ENCODE measurements around the gene DMD.
"Not testable (repeated sequence)": the region's sequence is repeated elsewhere in the genome, so short reads cannot be mapped to it uniquely, and the experiment has no call there.

DMD gene

GRCh38 chrX:33156152-33156726, 55.1 kb downstream of the DMD start:
- in situ Hi-C loops (cut with MboI; ENCODE audit: low sequenced_read_pairs) = no loop called here

- in situ Hi-C loops (cut with MboI; ENCODE audit: low sequenced_read_pairs) = no loop called here
Observed at GRCh38 chrX:33149580-33149979, 61.8 kb downstream of the DMD start.

- in situ Hi-C loops (cut with MboI; ENCODE audit: low sequenced_read_pairs) = no loop called here
Observed at GRCh38 chrX:33149085-33149484, 62.3 kb downstream of the DMD start.

- in situ Hi-C loops (cut with MboI; ENCODE audit: low sequenced_read_pairs) = no loop called here
Observed at GRCh38 chrX:33142331-33142730, 69.0 kb downstream of the DMD start.

GRCh38 chrX:33138677-33139249, 72.6 kb downstream of the DMD start:
- in situ Hi-C loops (cut with MboI; ENCODE audit: low sequenced_read_pairs) = no loop called here

GRCh38 chrX:33134164-33134563, 77.2 kb downstream of the DMD start:
- in situ Hi-C loops (cut with MboI; ENCODE audit: low sequenced_read_pairs) = no loop called here

GRCh38 chrX:33133320-33133719, 78.0 kb downstream of the DMD start:
- in situ Hi-C loops (cut with MboI; ENCODE audit: low sequenced_read_pairs) = no loop called here

- in situ Hi-C loops (cut with MboI; ENCODE audit: low sequenced_read_pairs) = no loop called here
Observed at GRCh38 chrX:33132569-33132968, 78.8 kb downstream of the DMD start.

- in situ Hi-C loops (cut with MboI; ENCODE audit: low sequenced_read_pairs) = no loop called here
Observed at GRCh38 chrX:33129607-33130006, 81.7 kb downstream of the DMD start.

GRCh38 chrX:33128048-33128805, 83.1 kb downstream of the DMD start:
- in situ Hi-C loops (cut with MboI; ENCODE audit: low sequenced_read_pairs) = no loop called here

- in situ Hi-C loops (cut with MboI; ENCODE audit: low sequenced_read_pairs) = no loop called here
Observed at GRCh38 chrX:33126469-33126868, 84.9 kb downstream of the DMD start.

- in situ Hi-C loops (cut with MboI; ENCODE audit: low sequenced_read_pairs) = no loop called here
Observed at GRCh38 chrX:33109858-33110257, 101.5 kb downstream of the DMD start.

- in situ Hi-C loops (cut with MboI; ENCODE audit: low sequenced_read_pairs) = no loop called here
Observed at GRCh38 chrX:33106737-33107136, 104.6 kb downstream of the DMD start.

GRCh38 chrX:33095079-33095478, 116.3 kb downstream of the DMD start:
- in situ Hi-C loops (cut with MboI; ENCODE audit: low sequenced_read_pairs) = no loop called here

GRCh38 chrX:33087411-33087810, 123.9 kb downstream of the DMD start:
- in situ Hi-C loops (cut with MboI; ENCODE audit: low sequenced_read_pairs) = no loop called here

GRCh38 chrX:33086886-33087285, 124.5 kb downstream of the DMD start:
- in situ Hi-C loops (cut with MboI; ENCODE audit: low sequenced_read_pairs) = no loop called here

- in situ Hi-C loops (cut with MboI; ENCODE audit: low sequenced_read_pairs) = no loop called here
Observed at GRCh38 chrX:33082371-33082770, 129.0 kb downstream of the DMD start.

GRCh38 chrX:33078273-33078672, 133.1 kb downstream of the DMD start:
- in situ Hi-C loops (cut with MboI; ENCODE audit: low sequenced_read_pairs) = no loop called here

- in situ Hi-C loops (cut with MboI; ENCODE audit: low sequenced_read_pairs) = not testable (repeated sequence)
Observed at GRCh38 chrX:33073660-33074059, 137.7 kb downstream of the DMD start.

- in situ Hi-C loops (cut with MboI; ENCODE audit: low sequenced_read_pairs) = no loop called here
Observed at GRCh38 chrX:33065415-33065814, 145.9 kb downstream of the DMD start.

GRCh38 chrX:33062041-33062440, 149.3 kb downstream of the DMD start:
- in situ Hi-C loops (cut with MboI; ENCODE audit: low sequenced_read_pairs) = no loop called here

- in situ Hi-C loops (cut with MboI; ENCODE audit: low sequenced_read_pairs) = no loop called here
Observed at GRCh38 chrX:33053001-33053400, 158.3 kb downstream of the DMD start.
